Ecto neural progenitor cell (in vitro differentiated cells): ENCODE measurements around the gene FOXO6.
"Not testable (repeated sequence)": the region's sequence is repeated elsewhere in the genome, so short reads cannot be mapped to it uniquely, and the experiment has no call there.

Experiments used
- DNase-seq: peaks from one replicate; pipeline ENCODE4 v3.0.0-alpha.2; 2018; ENCODE audit warnings: low spot score

FOXO6 gene

DNA sequence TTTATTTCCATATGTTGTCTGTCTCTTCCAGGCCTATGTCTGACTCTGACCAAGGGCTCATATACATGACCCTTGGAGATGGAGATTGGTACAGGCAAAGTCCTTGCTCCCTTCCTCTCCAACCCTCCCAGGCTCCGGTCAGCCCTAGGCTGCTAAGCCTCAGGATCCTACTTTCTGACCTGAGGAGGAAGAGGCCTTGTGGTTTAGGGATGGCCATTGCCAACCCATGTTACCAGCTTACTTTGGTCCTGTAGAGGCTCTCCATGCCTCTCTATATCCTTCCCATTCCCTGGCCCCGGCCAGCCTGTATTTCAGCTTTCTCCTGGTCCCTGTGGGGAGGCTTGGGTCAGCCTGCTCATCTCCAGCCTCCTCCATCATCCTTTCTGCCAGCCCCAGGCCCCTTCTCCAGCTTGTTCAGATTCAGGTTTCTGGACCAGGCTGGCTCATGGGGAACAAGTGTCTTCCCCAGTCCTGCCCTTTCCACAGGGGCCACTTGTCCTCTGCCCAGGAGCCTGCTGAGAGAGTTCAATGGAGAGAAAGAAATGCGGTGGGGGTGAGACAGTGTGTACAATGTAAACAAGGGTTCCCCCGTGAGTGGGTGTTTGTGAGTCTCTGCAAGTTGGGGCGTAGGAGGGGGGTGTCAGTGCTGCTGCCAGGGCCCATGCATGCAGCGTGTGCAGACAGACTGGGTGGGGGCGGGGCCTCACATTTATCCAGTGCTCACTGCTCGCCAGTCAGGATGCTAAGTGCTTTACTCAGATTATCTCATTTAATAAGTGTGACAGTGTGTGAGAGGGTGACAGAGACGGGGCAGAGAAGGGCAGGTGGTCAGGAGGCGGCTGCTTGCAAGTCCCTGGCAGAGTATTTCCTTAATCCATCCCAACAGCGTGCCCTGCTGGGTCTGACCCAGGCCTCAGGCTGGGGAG, 31.3 kb upstream of the FOXO6 start:
- no peak for DNase-seq

DNA sequence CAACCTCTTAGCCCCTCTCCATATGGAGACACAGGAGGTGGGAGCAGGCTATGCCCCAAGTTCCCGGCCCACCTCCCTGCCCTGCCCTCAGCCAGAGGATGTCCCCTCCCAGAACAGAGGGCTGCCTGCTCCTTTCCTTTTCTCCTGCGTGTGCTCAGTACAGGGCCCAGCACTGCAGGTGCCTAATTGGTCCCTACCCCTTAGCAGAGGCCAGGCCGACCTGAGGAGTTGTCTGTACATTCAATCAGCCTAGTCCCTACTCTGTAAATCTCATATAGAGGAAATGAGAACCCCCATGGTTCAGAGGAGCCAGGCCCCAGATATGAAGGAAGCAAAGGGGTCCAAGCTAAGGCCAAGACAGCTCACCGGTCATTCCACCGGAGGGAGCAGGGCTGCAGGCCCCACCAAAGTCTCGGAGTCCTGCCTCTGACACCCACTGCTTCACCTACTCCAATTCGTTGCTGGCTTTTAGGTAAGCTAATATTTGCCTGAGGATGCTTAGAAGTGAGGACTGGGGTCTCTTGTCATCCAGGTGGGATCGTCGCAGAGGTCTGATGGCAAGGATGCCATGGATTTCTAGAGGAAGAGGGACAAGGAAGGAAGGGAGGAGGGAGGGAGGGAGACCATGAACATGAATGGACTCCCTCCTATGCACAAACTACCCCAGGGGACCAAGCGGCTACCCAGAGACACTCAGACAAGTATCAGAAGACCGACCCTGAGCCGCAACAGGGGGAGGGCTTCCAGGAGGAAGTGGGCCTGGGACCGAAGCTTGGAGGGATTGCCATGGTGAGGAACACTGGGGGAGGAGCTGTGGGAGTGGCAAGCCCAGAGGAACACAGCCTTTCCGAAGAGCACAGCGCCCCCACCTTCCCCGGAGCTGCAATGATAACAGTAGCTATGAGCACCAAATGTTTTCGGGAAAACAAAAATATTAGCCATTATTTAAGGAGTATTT, 30.4 kb upstream of the FOXO6 start:
- DNase-seq: peak; percentile 73

GRCh38 chr1:41331546-41331917, 29.7 kb upstream of the FOXO6 start:
- DNase-seq: no peak

DNA sequence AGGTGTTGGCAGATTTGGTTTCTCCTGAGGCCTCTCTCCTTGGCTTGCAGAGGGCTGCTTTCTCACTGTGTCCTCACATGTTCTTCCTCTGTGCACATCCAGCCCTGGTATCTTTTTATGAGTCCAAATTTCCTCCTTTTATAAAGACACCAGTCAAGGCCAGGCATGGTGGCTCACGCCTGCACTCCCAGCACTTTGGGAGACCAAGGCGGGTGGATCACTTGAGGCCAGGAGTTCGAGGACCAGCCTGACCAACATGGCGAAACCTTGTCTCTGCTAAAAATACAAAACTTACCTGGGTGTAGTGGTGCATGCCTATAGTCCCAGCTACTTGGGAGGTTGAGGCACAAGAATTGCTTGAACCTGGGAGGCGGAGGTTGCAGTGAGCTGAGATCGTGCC, 29.1 kb upstream of the FOXO6 start:
- not testable (repeated sequence) for DNase-seq

- DNase-seq: no peak
Observed at GRCh38 chr1:41333146-41333784, 28.0 kb upstream of the FOXO6 start.

GRCh38 chr1:41338820-41339219, 22.4 kb upstream of the FOXO6 start:
- DNase-seq: no peak

DNA sequence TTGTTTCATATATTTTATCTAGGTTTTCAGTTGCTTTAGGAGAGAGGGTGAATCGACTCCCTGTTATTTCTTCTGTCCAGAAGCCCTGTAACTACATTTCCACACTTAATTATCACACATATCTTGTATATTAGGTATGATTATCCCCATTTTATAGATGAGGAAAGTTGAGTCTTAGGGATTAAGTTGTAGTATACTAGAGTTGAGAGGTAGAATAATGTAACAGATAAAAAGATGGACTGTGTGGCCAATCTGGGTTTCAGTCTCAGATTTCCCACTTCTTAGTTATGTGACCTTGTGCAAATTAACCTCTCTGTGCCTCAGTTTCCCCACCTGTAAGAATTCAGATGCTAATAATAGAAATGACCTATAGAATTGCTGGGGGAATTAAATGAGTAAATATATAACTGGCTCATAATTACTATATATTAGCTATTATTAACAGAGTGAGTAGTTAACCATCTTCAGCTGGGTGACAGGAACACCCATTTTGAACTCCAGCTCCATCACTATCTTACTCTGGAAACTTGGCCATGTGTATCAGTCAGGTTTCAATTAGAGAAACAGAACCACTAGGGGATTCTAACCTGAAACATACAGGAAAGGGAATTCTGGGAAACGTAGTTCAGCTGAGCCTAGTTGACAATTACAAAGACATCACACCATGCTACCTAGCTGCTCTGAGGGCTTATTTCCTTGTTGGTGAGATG, 20.4 kb upstream of the FOXO6 start:
- no peak for DNase-seq

GRCh38 chr1:41341365-41341683, 19.9 kb upstream of the FOXO6 start:
- DNase-seq: no peak

- DNase-seq: no peak
Observed at GRCh38 chr1:41341772-41342562, 19.3 kb upstream of the FOXO6 start.

DNA sequence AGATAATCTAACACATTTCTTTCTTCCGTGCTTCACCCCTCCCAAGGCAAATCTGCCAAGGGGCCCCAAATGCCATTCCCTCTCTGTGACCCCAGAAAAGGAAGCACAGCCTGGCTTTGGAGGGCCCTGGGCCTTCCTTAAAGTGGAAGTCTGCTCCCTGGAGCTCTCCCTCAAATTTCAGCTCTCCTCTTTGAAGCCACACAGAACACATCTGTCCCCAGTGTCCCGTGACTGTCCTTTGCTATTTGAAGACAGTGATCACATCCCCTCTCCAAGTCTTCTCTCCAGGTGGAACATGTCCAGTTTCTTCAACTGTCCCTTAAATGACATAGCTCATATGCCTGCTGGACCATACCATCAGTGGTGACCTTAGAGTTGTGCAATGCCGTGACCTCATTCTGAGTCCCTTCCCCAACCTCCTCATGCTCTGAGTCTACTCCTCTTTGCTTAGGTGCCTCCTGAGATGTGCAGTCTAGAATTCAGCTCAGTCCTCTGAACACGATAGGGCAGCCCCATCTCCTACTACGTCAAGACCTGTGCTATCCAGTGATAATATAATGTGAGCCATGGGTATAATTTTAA, 18.4 kb upstream of the FOXO6 start:
- DNase-seq: no peak

- DNase-seq: no peak
Observed at GRCh38 chr1:41343790-41344699, 17.2 kb upstream of the FOXO6 start.

DNA sequence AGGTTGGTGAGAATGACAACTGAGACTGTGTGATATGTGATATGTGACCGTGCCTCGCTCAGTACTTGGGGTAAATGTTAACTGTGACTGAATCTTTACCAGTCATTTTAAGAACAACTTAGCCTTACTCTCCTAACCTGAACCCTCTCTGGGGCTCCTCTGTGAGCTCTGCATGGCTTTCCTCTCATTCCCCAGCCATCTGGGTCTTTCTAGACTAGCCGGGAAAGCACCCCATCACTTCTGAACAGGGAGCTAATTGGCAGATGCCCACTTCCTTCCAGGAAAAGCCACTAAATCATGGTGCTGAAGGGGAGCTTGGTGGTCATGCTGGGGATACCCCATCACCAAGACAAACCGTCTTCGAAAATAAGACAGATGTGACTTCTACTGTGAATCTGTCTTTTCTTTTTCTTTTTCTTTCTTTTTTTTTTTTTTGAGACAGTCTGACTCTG, 16.5 kb upstream of the FOXO6 start:
- DNase-seq: no peak

GRCh38 chr1:41345434-41346075, 15.7 kb upstream of the FOXO6 start:
- no peak for DNase-seq

DNA sequence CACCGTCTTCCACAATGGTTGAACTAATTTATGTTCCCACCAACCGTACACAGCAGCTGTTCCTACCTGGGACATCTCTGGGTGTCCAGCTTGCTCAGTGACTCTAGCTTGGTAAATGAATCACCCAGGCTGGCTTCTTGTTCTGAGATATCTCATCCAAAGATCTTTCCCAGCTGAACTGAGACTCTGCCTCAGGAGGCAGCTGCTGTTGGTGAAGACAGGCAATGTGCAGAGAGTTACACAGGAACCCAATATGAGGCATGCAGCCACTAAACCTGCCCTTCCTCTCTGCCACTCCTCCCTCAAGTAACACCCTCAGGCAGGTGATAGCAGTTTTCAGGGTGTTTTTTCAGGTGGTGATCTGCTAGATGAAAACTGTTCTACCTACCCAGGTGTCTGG, 14.0 kb upstream of the FOXO6 start:
- no peak for DNase-seq

GRCh38 chr1:41348394-41348793, 12.8 kb upstream of the FOXO6 start:
- no peak for DNase-seq

GRCh38 chr1:41349361-41350054, 11.7 kb upstream of the FOXO6 start:
- DNase-seq: no peak

- no peak for DNase-seq
Observed at GRCh38 chr1:41350055-41350378, 11.2 kb upstream of the FOXO6 start.
